Measurements from ENCODE around the gene CHRNA5.

The CHRNA5 gene

GRCh38 chr15:78636378-78636859 is 71.1 kb downstream of the CHRNA5 start:
- TF ChIP-seq CTCF (IDR thresholded peaks at IDR 0.05; ENCODE audit: low read depth, low read length): no peak
- no peak for DNase-seq (ENCODE audit: low read depth, low spot score)
- in situ Hi-C loops (cut with HindIII; ENCODE audit: low sequenced_read_pairs): no loop called here
- H3K4me3 ChIP-seq (ENCODE audit: low read depth, low read length): no peak overlapping the region

- TF ChIP-seq CTCF (IDR thresholded peaks at IDR 0.05; ENCODE audit: low read depth, low read length): no peak
- in situ Hi-C loops (cut with HindIII; ENCODE audit: low sequenced_read_pairs): no loop called here
- no peak overlapping the region for H3K4me3 ChIP-seq (ENCODE audit: low read depth, low read length)
- no peak for DNase-seq (ENCODE audit: low read depth, low spot score)
Measured at GRCh38 chr15:78637776-78638435, 72.6 kb downstream of the CHRNA5 start.

GRCh38 chr15:78638658-78639314 is 73.5 kb downstream of the CHRNA5 start:
- no peak overlapping the region for H3K4me3 ChIP-seq (ENCODE audit: low read depth, low read length)
- peak; percentile 25 for DNase-seq (ENCODE audit: low read depth, low spot score)
- in situ Hi-C loops (cut with HindIII; ENCODE audit: low sequenced_read_pairs): no loop called here
- peak; percentile 61 for TF ChIP-seq CTCF (IDR thresholded peaks at IDR 0.05; ENCODE audit: low read depth, low read length)

- TF ChIP-seq CTCF (IDR thresholded peaks at IDR 0.05; ENCODE audit: low read depth, low read length): no peak
- peak overlapping the region; percentile 35 for H3K4me3 ChIP-seq (ENCODE audit: low read depth, low read length)
- in situ Hi-C loops (cut with HindIII; ENCODE audit: low sequenced_read_pairs): no loop called here
- no peak for DNase-seq (ENCODE audit: low read depth, low spot score)
Measured at GRCh38 chr15:78640527-78641101, 75.3 kb downstream of the CHRNA5 start.

GRCh38 chr15:78641102-78641748 is 75.9 kb downstream of the CHRNA5 start, which contains the start of gene CHRNB4:
Gene CHRNB4, minus strand, starts transcription at chr15:78641210. Its CDS starts 77 bp downstream, at chr15:78641133.
- TF ChIP-seq CTCF (IDR thresholded peaks at IDR 0.05; ENCODE audit: low read depth, low read length): no peak
- DNase-seq (ENCODE audit: low read depth, low spot score): no peak
- in situ Hi-C loops (cut with HindIII; ENCODE audit: low sequenced_read_pairs): no loop called here
- H3K4me3 ChIP-seq (ENCODE audit: low read depth, low read length): peak within 1 kb of the TSS; percentile 35

GRCh38 chr15:78641749-78642275 is 76.5 kb downstream of the CHRNA5 start:
- no peak for DNase-seq (ENCODE audit: low read depth, low spot score)
- TF ChIP-seq CTCF (IDR thresholded peaks at IDR 0.05; ENCODE audit: low read depth, low read length): no peak
- H3K4me3 ChIP-seq (ENCODE audit: low read depth, low read length): no peak overlapping the region
- in situ Hi-C loops (cut with HindIII; ENCODE audit: low sequenced_read_pairs): no loop called here

Data from astrocyte of the spinal cord (primary cell).